HepG2 (cell line): ENCODE results near the gene SLC26A4. TPM values are rescaled to one million over a fixed set of nuclear protein-coding genes. Genes with fewer than 3 reads are reported as not detected.

ENCODE experiments used
- AHR ChIP-seq: IDR thresholded peaks from 2 replicates; pipeline ENCODE4 v1.6.1; 2018; ENCODE audit warnings: missing genetic modification reagents, missing compliant biosample characterization
- ARID2 ChIP-seq: sonication (generic); formaldehyde crosslinking; IDR thresholded peaks from 2 replicates; pipeline ENCODE4 v1.8.1; 2022; ENCODE audit warnings: mild to moderate bottlenecking, missing genetic modification reagents, borderline replicate concordance
- MYNN ChIP-seq: sonication (generic); formaldehyde crosslinking; IDR thresholded peaks from 2 replicates; pipeline ENCODE4 v1.4.0; 2020; ENCODE audit warnings: mild to moderate bottlenecking, low read depth, missing genetic modification reagents
- SSRP1 ChIP-seq: IDR thresholded peaks from 2 replicates; pipeline ENCODE4 v1.6.1; 2016; ENCODE audit warnings: control low read depth
- YEATS2 ChIP-seq: sonication (generic); formaldehyde crosslinking; IDR thresholded peaks from 2 replicates; pipeline ENCODE4 v1.4.0; 2020; ENCODE audit warnings: missing genetic modification reagents, borderline replicate concordance
- ZNF232 ChIP-seq: sonication (generic); formaldehyde crosslinking; IDR thresholded peaks from 2 replicates; pipeline ENCODE4 v1.4.0; 2020; ENCODE audit warnings: missing genetic modification reagents, borderline replicate concordance
- ZNF235 ChIP-seq: sonication (generic); formaldehyde crosslinking; IDR thresholded peaks from 2 replicates; pipeline ENCODE4 v1.8.1; 2023; ENCODE audit warnings: mild to moderate bottlenecking, missing genetic modification reagents, borderline replicate concordance
- ZNF33A ChIP-seq: sonication (generic); formaldehyde crosslinking; IDR thresholded peaks from 2 replicates; pipeline ENCODE4 v1.5.1; 2020; ENCODE audit warnings: missing genetic modification reagents, mild to moderate bottlenecking, moderate library complexity, borderline replicate concordance
- ZNF34 ChIP-seq: sonication (generic); formaldehyde crosslinking; IDR thresholded peaks from 2 replicates; pipeline ENCODE4 v1.4.0; 2020; ENCODE audit warnings: mild to moderate bottlenecking, missing genetic modification reagents, borderline replicate concordance
- ZNF343 ChIP-seq: sonication (generic); formaldehyde crosslinking; IDR thresholded peaks from 2 replicates; pipeline ENCODE4 v1.4.0; 2020; ENCODE audit warnings: mild to moderate bottlenecking, missing genetic modification reagents
- ZNF619 ChIP-seq: sonication (generic); formaldehyde crosslinking; IDR thresholded peaks from 2 replicates; pipeline ENCODE4 v1.4.0; 2020; ENCODE audit warnings: mild to moderate bottlenecking, missing genetic modification reagents
- polyA plus RNA-seq, 8 experiments: library from polyadenylated mRNA; depleted of rRNA in 3 of 8; stranded (reverse) in 7 of 8; unstranded in 1 of 8; fragments of >200 nt; fragmentation: Illumina TruSeq in 4 of 8; extraction: Trizol in 4 of 8; gene quantifications; 2 replicates each; pipeline versions ENCODE4 v1.2.1 to v1.2.3, GENCODE V29; 2011 to 2016; ENCODE audit warnings: low read depth in 4 of 8, missing spikeins in 1 of 8, mixed read lengths in 1 of 8; ENCODE audit not compliant: insufficient read depth in 1 of 8
- total RNA-seq, 5 experiments: library from RNA; depleted of rRNA; stranded (reverse); fragments of >200 nt; fragmentation: Illumina TruSeq; extraction: Trizol; gene quantifications; 2 replicates each; pipeline ENCODE4 v1.2.3, GENCODE V29; 2016; ENCODE audit warnings: low read depth in 1 of 5
- TF ChIP-seq, protein P1 (sequence below): sonication (generic); formaldehyde crosslinking; IDR thresholded peaks from 2 replicates; pipeline ENCODE4 v1.5.0; 2020; ENCODE audit warnings: missing genetic modification reagents
- TF ChIP-seq, protein P2 (sequence below): sonication (generic); formaldehyde crosslinking; IDR thresholded peaks from 2 replicates; pipeline ENCODE4 v1.5.0; 2020; ENCODE audit warnings: missing genetic modification reagents, mild to moderate bottlenecking, borderline replicate concordance
- TF ChIP-seq, protein P3 (sequence below): sonication (generic); formaldehyde crosslinking; IDR thresholded peaks from 2 replicates; pipeline ENCODE4 v1.9.0; 2022; ENCODE audit warnings: low read depth, missing genetic modification reagents
- TF ChIP-seq, protein P4 (sequence below): sonication (generic); formaldehyde crosslinking; IDR thresholded peaks from 2 replicates; pipeline ENCODE4 v1.4.0; 2020; ENCODE audit warnings: missing genetic modification reagents
- TF ChIP-seq, protein P5 (sequence below): sonication (generic); formaldehyde crosslinking; IDR thresholded peaks from 2 replicates; pipeline ENCODE4 v1.5.0; 2020; ENCODE audit warnings: mild to moderate bottlenecking, missing genetic modification reagents

SLC26A4 gene
- total and polyA plus RNA-seq, 2 of the 13 experiments (the other 11 are each of a cell fraction or from before 2014, with no cell fraction given) = 0.08 to 0.11 TPM

DNA sequence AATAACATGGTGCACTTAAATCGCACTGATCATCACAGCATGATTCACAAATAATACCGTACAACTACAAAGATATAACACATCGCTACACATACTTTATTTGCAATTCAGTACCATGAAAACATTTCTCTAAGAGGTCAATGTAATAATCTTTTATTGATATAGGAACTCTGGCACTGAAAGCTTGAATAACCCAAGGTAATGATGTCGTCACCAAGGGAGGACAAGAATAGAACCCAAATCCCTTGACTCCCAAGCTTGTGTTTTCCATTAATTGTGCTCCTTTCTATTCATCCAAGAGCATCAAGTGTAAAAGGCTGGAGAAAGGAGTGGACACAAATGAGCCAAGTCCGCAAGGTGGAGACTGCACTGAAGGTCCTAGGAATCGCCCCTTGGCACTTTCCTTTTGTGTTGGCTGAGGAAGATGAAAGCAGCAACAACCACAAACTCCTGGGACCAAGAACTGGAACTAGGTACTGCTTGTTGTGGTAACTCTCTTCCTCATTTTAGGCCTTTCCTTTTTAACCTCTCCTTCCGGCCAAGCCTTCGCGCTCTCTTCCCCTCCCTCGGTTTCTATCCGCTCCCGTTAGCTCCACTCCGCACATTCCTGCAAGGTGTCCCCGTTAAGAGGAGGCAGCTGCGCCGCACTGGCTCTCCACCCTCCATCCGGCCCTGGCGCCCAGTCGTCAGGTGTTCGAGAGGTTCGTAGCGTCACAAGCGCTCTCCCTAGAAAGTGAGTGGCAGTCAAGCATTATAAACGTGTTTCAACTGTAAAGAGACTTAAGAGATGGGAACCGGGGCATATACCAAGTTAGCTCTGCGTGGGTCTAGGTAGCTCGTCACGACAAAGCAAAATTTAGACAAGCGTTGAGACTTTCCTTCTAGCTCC is 82.3 kb downstream of the SLC26A4 start (continued):
- TF ChIP-seq ARID2 (peak; percentile 95; the same call in 1 of the 2 replicates), ZNF232 (0 out of 2 replicates have a peak, but pooled peaks have one; percentile 23), ZNF343 (CRISPR knock-in tag) (0 out of 2 replicates have a peak, but pooled peaks have one; percentile 41), ZNF619 (CRISPR knock-in tag) (peak; percentile 96), YEATS2 (CRISPR knock-in tag) (no peak), ZNF33A (peak; percentile 71; the same call in 1 of the 2 replicates), AHR (CRISPR knock-in tag) (0 out of 2 replicates have a peak, but pooled peaks have one; percentile 19), ZNF235 (CRISPR knock-in tag) (no peak), SSRP1 (CRISPR knock-in tag) (0 out of 2 replicates have a peak, but pooled peaks have one; percentile 71), ZNF34 (no peak), MYNN (peak; percentile 42; the same call in 1 of the 2 replicates)
- TF ChIP-seq, protein P1, sequence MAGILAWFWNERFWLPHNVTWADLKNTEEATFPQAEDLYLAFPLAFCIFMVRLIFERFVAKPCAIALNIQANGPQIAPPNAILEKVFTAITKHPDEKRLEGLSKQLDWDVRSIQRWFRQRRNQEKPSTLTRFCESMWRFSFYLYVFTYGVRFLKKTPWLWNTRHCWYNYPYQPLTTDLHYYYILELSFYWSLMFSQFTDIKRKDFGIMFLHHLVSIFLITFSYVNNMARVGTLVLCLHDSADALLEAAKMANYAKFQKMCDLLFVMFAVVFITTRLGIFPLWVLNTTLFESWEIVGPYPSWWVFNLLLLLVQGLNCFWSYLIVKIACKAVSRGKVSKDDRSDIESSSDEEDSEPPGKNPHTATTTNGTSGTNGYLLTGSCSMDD (CRISPR knock-in tag) = no peak
- TF ChIP-seq, protein P2, sequence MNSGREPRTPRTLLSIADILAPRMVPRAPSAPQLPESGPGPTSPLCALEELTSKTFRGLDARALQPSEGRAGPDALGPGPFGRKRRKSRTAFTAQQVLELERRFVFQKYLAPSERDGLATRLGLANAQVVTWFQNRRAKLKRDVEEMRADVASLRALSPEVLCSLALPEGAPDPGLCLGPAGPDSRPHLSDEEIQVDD (CRISPR knock-in tag) = 0 out of 2 replicates have a peak, but pooled peaks have one; percentile 55
- TF ChIP-seq, protein P3, sequence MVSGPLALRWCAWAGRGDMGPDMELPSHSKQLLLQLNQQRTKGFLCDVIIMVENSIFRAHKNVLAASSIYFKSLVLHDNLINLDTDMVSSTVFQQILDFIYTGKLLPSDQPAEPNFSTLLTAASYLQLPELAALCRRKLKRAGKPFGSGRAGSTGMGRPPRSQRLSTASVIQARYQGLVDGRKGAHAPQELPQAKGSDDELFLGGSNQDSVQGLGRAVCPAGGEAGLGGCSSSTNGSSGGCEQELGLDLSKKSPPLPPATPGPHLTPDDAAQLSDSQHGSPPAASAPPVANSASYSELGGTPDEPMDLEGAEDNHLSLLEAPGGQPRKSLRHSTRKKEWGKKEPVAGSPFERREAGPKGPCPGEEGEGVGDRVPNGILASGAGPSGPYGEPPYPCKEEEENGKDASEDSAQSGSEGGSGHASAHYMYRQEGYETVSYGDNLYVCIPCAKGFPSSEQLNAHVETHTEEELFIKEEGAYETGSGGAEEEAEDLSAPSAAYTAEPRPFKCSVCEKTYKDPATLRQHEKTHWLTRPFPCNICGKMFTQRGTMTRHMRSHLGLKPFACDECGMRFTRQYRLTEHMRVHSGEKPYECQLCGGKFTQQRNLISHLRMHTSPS (CRISPR knock-in tag) = peak; percentile 45; the same call in 1 of the 2 replicates
- TF ChIP-seq, protein P4, sequence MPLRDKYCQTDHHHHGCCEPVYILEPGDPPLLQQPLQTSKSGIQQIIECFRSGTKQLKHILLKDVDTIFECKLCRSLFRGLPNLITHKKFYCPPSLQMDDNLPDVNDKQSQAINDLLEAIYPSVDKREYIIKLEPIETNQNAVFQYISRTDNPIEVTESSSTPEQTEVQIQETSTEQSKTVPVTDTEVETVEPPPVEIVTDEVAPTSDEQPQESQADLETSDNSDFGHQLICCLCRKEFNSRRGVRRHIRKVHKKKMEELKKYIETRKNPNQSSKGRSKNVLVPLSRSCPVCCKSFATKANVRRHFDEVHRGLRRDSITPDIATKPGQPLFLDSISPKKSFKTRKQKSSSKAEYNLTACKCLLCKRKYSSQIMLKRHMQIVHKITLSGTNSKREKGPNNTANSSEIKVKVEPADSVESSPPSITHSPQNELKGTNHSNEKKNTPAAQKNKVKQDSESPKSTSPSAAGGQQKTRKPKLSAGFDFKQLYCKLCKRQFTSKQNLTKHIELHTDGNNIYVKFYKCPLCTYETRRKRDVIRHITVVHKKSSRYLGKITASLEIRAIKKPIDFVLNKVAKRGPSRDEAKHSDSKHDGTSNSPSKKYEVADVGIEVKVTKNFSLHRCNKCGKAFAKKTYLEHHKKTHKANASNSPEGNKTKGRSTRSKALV (CRISPR knock-in tag) = 0 out of 2 replicates have a peak, but pooled peaks have one; percentile 19
- TF ChIP-seq, protein P5, sequence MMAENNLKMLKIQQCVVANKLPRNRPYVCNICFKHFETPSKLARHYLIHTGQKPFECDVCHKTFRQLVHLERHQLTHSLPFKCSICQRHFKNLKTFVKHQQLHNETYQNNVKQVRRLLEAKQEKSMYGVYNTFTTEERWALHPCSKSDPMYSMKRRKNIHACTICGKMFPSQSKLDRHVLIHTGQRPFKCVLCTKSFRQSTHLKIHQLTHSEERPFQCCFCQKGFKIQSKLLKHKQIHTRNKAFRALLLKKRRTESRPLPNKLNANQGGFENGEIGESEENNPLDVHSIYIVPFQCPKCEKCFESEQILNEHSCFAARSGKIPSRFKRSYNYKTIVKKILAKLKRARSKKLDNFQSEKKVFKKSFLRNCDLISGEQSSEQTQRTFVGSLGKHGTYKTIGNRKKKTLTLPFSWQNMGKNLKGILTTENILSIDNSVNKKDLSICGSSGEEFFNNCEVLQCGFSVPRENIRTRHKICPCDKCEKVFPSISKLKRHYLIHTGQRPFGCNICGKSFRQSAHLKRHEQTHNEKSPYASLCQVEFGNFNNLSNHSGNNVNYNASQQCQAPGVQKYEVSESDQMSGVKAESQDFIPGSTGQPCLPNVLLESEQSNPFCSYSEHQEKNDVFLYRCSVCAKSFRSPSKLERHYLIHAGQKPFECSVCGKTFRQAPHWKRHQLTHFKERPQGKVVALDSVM = 0 out of 2 replicates have a peak, but pooled peaks have one; percentile 9
